ENCODE measurements around the gene MAN1B1.

Gene MAN1B1

GRCh38 chr9:137086531-137087408 lies at the start of gene MAN1B1:
MAN1B1 (plus strand) TSS chr9:137086985; CDS start chr9:137087000, 15 bp downstream.
- FAIRE-seq: peak; percentile 78

GRCh38 chr9:137037035-137037434 lies 49.8 kb upstream of the MAN1B1 start:
- FAIRE-seq: no peak

DNA sequence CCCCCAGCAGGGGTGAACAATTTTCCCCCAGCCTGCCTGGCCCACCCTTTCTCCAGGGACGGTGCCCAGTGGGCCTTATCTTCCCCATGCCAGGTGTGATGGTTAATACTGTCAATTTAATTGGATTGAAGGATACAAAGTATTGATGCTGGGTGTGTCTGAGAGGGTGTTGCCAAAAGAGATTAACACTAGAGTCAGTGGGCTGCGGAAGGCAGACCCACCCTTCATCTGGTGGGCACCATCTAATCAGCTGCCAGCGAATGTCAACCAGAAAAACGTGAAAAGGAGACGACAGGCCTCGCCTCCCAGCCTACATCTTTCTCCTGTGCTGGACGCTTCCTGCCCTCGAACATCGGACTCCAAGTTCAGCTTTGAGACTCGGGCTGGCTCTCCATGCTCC lies 49.3 kb upstream of the MAN1B1 start:
- no peak for FAIRE-seq

DNA sequence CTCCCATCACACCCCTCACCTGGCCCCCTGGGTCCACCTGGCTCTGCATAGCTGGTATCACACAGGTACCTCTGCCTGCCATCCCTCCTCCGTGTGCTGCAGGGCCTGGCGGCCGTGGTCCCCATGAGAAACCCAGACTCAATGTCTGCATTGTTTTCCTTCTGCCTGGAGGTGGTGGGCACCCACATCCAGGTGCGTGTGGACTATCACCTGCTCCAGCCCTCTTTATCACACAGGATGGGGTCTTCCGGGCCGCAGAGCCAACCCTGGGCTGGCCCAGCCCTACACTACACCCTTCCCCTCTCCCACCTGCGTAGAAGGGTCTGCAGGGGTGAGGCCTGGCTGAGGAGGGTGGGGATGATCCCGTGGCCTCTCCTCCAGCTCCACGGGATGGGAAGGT lies 47.9 kb upstream of the MAN1B1 start:
- FAIRE-seq: no peak

DNA sequence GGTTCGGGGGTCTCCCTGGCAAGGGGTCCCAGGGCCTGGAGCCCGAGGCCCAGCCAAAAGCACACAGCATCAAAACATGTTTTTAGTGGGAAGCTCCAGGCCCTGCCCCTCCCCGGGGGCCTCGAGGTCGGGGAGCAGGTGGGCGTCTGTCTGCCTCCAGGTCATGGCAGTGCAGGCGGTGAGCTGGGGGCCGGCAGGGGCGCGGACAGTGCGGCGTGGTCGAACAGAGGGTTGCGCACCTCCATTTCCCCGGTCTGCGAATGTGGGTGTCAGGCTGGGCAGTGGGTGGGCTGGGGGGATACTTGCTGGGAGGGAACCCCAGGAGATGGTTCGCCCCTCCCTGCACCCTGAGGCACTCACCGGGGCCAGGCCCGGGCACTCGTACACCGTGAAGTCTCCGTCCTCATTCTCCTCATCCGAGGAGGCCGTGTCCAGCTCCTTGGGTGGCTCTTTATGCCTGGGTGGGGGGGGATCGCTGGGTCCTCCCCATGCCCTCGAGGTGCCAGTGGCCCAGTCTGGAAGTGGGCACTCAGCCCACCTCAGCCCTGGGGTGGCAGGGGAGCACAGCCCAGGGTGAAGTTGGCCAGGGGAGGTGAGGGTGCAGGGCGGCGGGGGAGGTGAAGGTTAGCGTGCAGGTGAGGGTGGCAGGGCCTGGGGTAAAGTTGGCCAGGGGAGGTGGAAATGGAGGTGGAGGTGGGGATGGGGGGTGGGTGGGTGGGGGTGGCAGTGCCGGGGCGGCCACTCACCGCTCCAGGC lies 47.0 kb upstream of the MAN1B1 start:
- FAIRE-seq: no peak

DNA sequence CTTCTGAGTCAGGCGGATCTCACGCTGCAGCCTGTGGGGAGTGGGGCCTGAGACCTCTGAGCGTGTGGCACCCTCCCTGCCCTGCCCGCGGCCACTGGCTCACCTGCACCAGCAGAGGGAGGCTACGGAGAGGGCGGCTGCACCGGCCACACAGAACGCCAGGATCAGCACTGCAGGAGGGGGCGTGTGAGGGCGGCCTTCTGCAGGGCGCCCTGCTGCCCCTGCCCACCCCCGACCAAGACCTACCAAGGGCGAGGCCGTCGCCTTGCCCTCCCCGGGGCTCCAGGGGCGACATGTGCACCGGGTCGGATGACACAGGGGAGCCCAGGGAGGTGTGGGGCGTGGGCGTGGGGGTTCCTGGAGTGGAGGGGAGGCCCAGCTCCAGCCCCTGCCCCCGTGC lies 46.2 kb upstream of the MAN1B1 start:
- no peak for FAIRE-seq

- FAIRE-seq: no peak
Measured at GRCh38 chr9:137041124-137041523, 45.7 kb upstream of the MAN1B1 start.

DNA sequence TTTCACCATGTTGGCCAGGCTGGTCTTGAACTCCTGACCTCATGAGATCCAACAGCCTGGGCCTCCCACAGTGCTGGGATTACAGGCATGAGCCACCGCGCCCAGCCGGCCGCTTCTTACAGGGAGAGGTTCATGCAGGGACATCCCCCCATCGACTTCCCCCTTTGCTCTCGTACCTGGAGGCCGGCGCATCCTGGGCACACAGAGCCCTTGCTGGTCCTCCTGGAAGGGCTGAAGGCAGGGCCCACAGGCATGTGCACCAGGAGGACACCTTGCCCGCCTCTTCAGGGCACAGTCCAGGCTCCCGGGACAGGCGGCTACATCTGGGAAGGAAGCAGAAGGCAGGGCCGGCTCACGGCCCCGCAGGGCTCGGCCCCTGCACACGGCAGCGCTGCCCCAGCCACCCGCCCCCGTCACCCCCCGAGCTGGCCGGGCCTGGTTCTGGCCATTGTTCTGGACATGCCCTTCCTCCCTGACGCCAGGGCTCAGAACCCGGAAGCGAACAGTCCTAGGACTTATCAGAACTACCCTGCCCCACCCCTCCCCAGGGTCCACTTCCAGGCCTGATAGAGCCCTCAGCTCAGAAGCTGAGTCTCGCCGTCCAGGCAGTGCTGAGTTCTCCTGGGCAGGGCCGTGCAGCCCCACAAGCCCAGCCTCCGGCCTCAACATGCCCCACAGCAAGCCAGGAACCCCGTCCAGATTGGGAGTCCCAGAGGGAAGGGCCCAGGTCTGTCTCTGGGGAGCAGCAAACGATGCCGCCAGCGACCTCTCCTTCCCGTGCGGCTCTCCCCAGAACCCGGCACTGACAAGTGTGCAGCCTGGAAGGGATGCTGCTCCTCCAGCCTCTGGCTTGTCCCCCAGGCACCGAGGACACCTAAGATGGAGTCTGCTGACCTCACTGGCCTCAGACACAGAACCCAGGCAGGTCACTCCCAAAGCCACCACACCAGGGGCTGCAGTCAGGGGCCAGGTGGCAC lies 43.7 kb upstream of the MAN1B1 start:
- no peak for FAIRE-seq

- FAIRE-seq: no peak
Measured at GRCh38 chr9:137044037-137044436, 42.7 kb upstream of the MAN1B1 start.

DNA sequence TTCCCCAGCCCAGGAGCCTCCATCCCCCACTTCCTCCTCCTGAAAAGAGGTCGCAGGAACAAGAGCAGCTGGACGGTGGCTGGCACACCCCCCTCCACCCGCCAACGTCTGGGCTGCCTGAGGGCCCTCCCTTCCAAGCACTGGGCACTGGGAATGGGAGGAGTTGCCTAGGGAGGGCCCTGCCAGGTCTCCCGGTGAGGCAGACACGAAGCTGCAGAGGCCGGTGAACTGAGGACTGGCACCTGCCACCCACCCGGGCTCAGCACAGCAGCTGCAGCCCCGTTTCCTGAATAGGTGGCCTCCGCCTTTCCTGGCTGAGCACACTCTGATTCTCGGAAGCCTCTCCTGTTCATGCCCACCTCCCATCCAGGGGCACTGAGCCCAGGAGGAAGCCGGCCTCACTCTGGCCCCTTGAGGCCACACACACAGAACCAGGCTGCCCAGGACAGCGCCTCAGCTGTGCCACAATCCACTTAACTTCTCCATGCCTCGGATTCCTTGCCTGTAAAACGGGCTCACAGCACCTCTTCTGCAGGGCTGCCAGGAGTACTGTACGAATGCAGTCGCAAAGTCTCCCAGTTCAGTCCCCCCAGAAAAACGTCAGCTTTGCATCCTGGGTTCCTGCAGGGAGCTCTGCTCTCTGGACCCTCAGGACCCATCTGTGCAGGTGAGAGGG lies 42.1 kb upstream of the MAN1B1 start:
- FAIRE-seq: no peak

- FAIRE-seq: no peak
Measured at GRCh38 chr9:137045294-137046087, 41.3 kb upstream of the MAN1B1 start.

DNA sequence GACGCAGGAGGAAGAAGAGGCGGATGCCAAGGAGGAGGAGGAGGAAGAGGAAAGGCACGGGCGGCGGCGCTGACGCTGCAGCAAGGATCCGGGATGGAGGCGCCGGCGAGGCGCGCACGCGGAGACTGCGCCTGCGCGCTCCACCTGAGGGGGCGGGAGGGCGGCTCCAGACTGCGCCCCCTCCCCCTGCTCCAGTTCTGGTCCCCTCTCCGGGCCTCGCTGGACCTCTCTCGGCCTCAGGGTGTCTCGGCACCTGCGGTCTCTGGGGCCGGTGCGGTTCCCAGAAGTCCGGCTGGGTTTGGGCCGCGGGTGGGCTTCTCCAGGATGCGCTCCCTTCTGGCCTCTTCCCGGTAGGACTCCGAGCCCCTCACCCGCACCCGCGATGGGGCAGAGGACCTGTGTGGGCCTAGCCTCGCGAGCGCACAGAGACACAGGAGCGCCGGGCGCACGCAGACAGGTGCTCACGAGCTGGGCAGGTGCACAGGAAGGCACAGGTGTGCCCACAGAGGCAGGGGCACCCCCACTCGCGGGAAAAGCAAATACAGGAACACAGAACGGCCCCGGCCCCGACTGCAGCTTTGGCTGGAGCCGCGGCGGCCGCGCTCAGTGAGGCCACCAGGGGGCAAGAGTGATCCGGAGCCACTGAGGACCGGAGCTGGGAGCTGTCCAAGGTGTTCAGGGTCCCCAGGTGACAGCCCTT lies 40.5 kb upstream of the MAN1B1 start, which contains the start of gene NPDC1:
NPDC1 (minus strand) TSS at position 90 of the 700 bp plus-strand sequence. CDS start 188 bp downstream, outside the sequence.
- no peak for FAIRE-seq

GRCh38 chr9:137048655-137049543 lies 37.9 kb upstream of the MAN1B1 start:
- no peak for FAIRE-seq

DNA sequence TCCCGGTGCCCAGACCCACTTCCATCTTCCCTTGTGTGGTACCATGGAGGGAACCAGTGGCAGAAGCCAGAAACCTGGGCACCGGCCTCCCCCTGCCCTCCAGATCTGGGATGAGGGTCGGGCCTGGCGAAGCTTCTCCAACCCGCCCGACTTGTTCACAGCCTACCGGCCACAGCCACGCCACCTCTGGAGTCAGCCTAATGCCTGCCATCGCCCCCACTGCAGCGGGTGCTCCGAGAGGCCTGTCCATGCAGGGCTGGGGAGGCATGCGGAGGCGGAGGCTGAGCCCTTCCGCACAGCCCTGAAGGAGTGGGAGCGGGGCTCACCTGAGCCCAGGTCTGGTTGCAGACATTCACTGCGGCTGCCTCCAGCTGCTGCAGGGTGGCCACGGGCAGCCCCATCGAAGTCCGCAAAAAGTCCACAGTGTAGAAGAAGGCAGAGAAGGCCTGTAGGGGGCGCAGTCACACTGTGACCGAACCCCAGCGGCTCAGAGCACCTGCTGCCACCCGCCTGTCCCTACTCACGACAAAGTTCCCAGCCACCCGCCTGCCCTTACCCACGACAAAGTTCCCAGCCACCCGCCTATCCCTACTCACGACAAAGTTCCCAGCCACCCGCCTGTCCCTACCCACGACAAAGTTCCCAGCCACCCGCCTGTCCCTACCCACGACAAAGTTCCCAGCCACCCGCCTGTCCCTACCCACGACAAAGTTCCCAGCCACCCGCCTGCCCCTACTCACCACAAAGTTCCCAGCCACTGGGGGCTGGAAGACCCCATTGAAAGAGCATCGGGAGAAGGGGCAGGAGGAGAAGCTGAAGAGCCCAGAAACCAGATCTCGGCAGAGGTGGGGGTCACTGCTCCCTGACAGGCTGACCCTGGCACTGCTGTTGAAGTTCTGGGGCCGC lies 37.0 kb upstream of the MAN1B1 start:
- no peak for FAIRE-seq

DNA sequence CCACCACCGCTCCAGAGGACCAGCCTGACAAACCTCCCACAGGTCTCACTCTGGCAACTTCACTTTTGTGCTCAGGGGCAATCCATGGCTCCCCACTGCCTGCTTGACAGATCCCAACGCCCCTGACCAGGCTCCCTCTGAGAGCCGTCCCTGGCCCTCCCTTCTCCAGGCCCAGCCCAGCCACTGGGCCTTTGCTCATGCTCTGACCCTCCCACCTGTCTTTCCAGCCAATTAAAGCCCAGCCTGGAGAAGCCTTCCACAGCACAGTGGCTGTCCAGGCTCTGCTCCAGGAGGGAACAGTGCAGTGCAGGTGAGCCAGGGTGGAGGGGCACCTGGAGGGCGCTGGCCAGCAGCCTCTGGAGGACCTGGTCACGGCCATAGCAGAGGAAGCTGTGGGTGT lies 36.2 kb upstream of the MAN1B1 start:
- no peak for FAIRE-seq

DNA sequence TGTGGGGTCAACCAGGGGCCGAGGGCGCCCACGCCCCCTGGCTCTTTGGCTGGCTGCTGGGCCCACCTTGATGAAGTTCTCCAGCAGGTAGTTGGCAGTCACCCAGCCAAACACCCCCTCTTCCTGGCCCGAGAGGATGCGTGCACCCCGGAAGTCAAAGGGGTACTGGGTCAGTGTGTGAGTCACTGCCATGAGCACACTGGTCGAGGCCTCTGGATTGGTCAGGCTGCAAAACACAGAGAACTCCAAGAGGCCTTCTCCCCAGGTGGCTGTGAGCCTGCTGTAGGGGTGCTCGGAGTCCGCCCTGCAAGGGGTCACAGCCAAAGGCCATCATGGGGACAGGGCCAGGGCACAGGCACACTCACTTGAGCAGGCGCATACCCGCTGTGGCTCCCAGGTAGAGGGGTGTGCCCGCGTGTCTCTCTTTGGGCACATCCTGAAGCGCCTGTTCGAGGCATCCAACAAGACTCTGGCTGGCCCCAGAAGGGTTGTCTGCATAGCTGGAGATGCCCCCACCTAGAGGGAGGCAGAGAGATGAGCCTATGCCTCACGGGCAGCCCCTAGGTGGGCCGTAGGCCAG lies 35.5 kb upstream of the MAN1B1 start:
- no peak for FAIRE-seq

- no peak for FAIRE-seq
Measured at GRCh38 chr9:137052293-137052692, 34.5 kb upstream of the MAN1B1 start.
